SK-N-SH treated with all-trans-retinoic acid at 6 μM for 48 hours (cell line): Measurements from ENCODE around the gene CRIP3.

Experiments used
- ATAC-seq: fragments of 200-7000 bp; cut with Tn5 transposase; 3 replicates; pipeline ENCODE4 v1.9.1; 2020; ENCODE audit warnings: mild to moderate bottlenecking, moderate library complexity
- ARNTL ChIP-seq: fragments of 450-650 bp; formaldehyde crosslinking; IDR thresholded peaks from 2 replicates; pipeline ENCODE4 v1.5.0; 2020; ENCODE audit warnings: low read depth, mild to moderate bottlenecking, moderate library complexity, borderline replicate concordance
- BACH2 ChIP-seq: fragments of 250-450 bp; sonication (Bioruptor Pico); IDR thresholded peaks from 2 replicates; pipeline ENCODE4 v1.9.0; 2021; ENCODE audit warnings: mild to moderate bottlenecking, borderline replicate concordance
- CREB5 ChIP-seq: fragments of 250-450 bp; sonication (Bioruptor Pico); IDR thresholded peaks from 2 replicates; pipeline ENCODE4 v1.5.1; 2020; ENCODE audit warnings: low read depth, mild to moderate bottlenecking, moderate library complexity
- CSDC2 ChIP-seq: fragments of 250-450 bp; sonication (Bioruptor Pico); IDR thresholded peaks from 2 replicates; pipeline ENCODE4 v1.5.0; 2020; ENCODE audit warnings: mild to moderate bottlenecking, moderate library complexity
- ESRRG ChIP-seq: fragments of 250-450 bp; sonication (Bioruptor Pico); IDR thresholded peaks from 2 replicates; pipeline ENCODE4 v1.6.1; 2021; ENCODE audit warnings: mild to moderate bottlenecking
- ISL1 ChIP-seq: fragments of 250-450 bp; sonication (Bioruptor Pico); IDR thresholded peaks from 2 replicates; pipeline ENCODE4 v2.1.2; 2022; ENCODE audit warnings: mild to moderate bottlenecking, moderate library complexity
- OSR1 ChIP-seq: fragments of 250-450 bp; sonication (Bioruptor Pico); IDR thresholded peaks from 2 replicates; pipeline ENCODE4 v1.8.0; 2022; ENCODE audit warnings: moderate library complexity, mild to moderate bottlenecking, inconsistent platforms
- PATZ1 ChIP-seq: fragments of 250-450 bp; sonication (Bioruptor Pico); IDR thresholded peaks from 2 replicates; pipeline ENCODE4 v1.8.0; 2020; ENCODE audit warnings: mild to moderate bottlenecking, moderate library complexity, borderline replicate concordance
- POU6F1 ChIP-seq: fragments of 250-450 bp; sonication (Bioruptor Pico); IDR thresholded peaks from 2 replicates; pipeline ENCODE4 v1.8.0; 2021; ENCODE audit warnings: low read depth, mild to moderate bottlenecking, moderate library complexity, borderline replicate concordance
- PPARA ChIP-seq: fragments of 250-450 bp; sonication (Bioruptor Pico); IDR thresholded peaks from 2 replicates; pipeline ENCODE4 v1.5.0; 2020; ENCODE audit warnings: mild to moderate bottlenecking, borderline replicate concordance
- RARB ChIP-seq: fragments of 250-450 bp; sonication (Bioruptor Pico); IDR thresholded peaks from 2 replicates; pipeline ENCODE4 v1.8.0; 2021; ENCODE audit warnings: mild to moderate bottlenecking, moderate library complexity
- SNAI2 ChIP-seq: fragments of 250-450 bp; sonication (Bioruptor Pico); IDR thresholded peaks from 2 replicates; pipeline ENCODE4 v1.5.0; 2020; ENCODE audit warnings: mild to moderate bottlenecking, moderate library complexity
- TCF4 ChIP-seq: fragments of 250-450 bp; sonication (Bioruptor Pico); IDR thresholded peaks from 2 replicates; pipeline ENCODE4 v1.8.0; 2021; ENCODE audit warnings: mild to moderate bottlenecking, moderate library complexity, borderline replicate concordance
- TOX ChIP-seq: fragments of 250-450 bp; sonication (Bioruptor Pico); IDR thresholded peaks from 2 replicates; pipeline ENCODE4 v1.8.0; 2021; ENCODE audit warnings: mild to moderate bottlenecking, moderate library complexity, borderline replicate concordance
- TSHZ2 ChIP-seq: fragments of 250-450 bp; sonication (Bioruptor Pico); IDR thresholded peaks from 2 replicates; pipeline ENCODE4 v1.5.0; 2020; ENCODE audit warnings: mild to moderate bottlenecking, moderate library complexity
- ZC3H10 ChIP-seq: fragments of 250-450 bp; sonication (Bioruptor Pico); IDR thresholded peaks from 2 replicates; pipeline ENCODE4 v1.5.1; 2021; ENCODE audit warnings: mild to moderate bottlenecking, moderate library complexity
- ZFP3 ChIP-seq: fragments of 250-450 bp; sonication (Bioruptor Pico); IDR thresholded peaks from 2 replicates; pipeline ENCODE4 v1.5.0; 2020; ENCODE audit warnings: mild to moderate bottlenecking, moderate library complexity
- ZFP30 ChIP-seq: fragments of 450-650 bp; formaldehyde crosslinking; IDR thresholded peaks from 2 replicates; pipeline ENCODE4 v1.5.0; 2022; ENCODE audit warnings: mild to moderate bottlenecking, moderate library complexity
- ZNF565 ChIP-seq: fragments of 450-650 bp; formaldehyde crosslinking; conservative IDR thresholded peaks from 2 replicates; pipeline ENCODE4 v1.5.0; 2020; ENCODE audit warnings: low read depth, mild to moderate bottlenecking, moderate library complexity
- ZNF70 ChIP-seq: fragments of 450-650 bp; formaldehyde crosslinking; IDR thresholded peaks from 2 replicates; pipeline ENCODE4 v1.5.0; 2020; ENCODE audit warnings: mild to moderate bottlenecking, moderate library complexity
- ZNF8 ChIP-seq: fragments of 450-650 bp; formaldehyde crosslinking; IDR thresholded peaks from 2 replicates; pipeline ENCODE4 v1.5.0; 2020; ENCODE audit warnings: mild to moderate bottlenecking, moderate library complexity

The CRIP3 gene

GRCh38 chr6:43283905-43284304 lies 24.7 kb downstream of the CRIP3 start (continued):
- TF ChIP-seq TSHZ2 (CRISPR knock-in tag) (no peak), ZNF70 (CRISPR knock-in tag) (no peak), TCF4 (no peak)

- no peak for ATAC-seq
Observed at GRCh38 chr6:43283514-43283901, 25.1 kb downstream of the CRIP3 start.

GRCh38 chr6:43282636-43283513 lies 25.8 kb downstream of the CRIP3 start:
- ATAC-seq, result no peak
- TF ChIP-seq RARB (CRISPR knock-in tag), result no peak

More at GRCh38 chr6:43283514-43283901, 25.1 kb downstream of the CRIP3 start:
- TF ChIP-seq RARB (CRISPR knock-in tag) (no peak), CSDC2 (CRISPR knock-in tag) (no peak), POU6F1 (CRISPR knock-in tag) (no peak), ZNF565 (CRISPR knock-in tag) (no peak)

GRCh38 chr6:43282060-43282459 lies 26.6 kb downstream of the CRIP3 start:
- TF ChIP-seq SNAI2 (CRISPR knock-in tag) (no peak), ISL1 (no peak), ZC3H10 (CRISPR knock-in tag) (no peak), PATZ1 (CRISPR knock-in tag) (no peak), ZNF565 (CRISPR knock-in tag) (no peak), ZFP30 (CRISPR knock-in tag) (no peak), ARNTL (CRISPR knock-in tag) (no peak), POU6F1 (CRISPR knock-in tag) (no peak), RARB (CRISPR knock-in tag) (no peak), ZNF70 (CRISPR knock-in tag) (no peak), ESRRG (CRISPR knock-in tag) (no peak), PPARA (CRISPR knock-in tag) (no peak), TSHZ2 (CRISPR knock-in tag) (no peak), CREB5 (no peak), BACH2 (CRISPR knock-in tag) (no peak), CSDC2 (CRISPR knock-in tag) (no peak), TOX (no peak), OSR1 (CRISPR knock-in tag) (no peak), ZNF8 (CRISPR knock-in tag) (no peak), ZFP3 (CRISPR knock-in tag) (no peak)

More at GRCh38 chr6:43282060-43282459, 26.6 kb downstream of the CRIP3 start:
- ATAC-seq, result no peak
